ENCODE measurements around the gene FGD6.
"Not testable (repeated sequence)": the region's sequence is repeated elsewhere in the genome, so short reads cannot be mapped to it uniquely, and the experiment has no call there.

The FGD6 gene

DNA sequence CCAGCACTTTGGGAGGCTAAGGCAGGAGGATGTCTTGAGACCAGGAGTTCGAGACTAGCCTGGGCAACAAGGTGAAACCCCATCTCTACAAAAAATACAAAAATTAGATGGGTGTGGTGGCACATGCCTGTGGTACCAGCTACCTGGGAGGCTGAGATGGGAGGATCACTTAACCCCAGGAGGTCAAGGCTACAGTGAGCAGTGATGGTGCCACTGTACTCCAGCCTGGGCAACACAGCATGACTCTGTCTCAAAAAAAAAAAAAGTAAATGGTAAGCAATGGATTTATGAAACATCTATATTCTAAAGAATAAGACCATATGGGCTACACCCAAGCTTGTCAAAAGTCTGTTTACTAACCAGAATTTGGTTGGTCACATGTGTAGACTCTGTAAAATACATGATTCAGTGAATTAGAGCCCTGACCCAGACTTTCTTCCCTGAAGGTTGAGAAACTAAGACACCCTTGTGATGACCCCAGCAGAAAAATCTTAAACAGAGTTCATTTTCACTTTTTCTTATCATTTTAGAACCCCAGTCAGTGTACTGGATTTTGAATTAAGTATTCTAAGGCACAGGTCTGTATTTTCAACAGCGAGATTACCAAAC is 12.1 kb downstream of the FGD6 start:
- no peak for DNase-seq (ENCODE audit: low spot score)

DNA sequence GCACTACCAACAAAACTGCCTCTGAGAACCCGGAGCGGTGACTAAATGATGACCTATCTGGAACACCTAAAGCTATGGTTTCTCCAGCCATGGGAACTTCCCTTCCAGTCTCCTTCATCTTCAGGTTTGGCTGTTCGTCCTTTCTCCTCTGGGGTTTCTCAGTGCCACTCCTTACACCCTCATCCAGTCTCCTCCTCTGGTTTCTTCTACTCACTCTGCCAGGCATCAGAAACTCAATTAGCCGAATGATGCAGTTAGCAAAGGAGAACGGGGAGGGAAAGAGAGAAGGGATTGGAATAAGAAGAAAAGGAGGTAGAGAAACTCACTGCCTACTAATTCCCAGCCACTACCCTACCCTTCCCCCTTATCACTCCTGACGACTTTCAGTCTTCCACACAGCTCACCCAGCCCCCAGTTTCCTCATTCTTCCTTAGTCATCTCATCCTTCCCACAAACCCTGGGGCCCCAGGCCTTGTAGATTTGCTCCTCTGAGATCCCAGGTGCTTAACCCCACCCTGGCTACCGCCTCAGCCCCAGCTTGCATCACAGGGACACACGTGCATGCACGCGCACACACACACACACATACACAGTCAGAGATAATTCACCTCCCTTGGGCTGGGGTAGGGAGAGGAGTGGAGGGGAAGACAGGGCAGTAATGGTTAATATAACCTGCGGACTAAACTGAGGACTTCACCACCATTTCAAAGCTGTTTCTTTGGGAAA is 13.0 kb downstream of the FGD6 start:
- peak; percentile 83 for DNase-seq (ENCODE audit: low spot score)

DNA sequence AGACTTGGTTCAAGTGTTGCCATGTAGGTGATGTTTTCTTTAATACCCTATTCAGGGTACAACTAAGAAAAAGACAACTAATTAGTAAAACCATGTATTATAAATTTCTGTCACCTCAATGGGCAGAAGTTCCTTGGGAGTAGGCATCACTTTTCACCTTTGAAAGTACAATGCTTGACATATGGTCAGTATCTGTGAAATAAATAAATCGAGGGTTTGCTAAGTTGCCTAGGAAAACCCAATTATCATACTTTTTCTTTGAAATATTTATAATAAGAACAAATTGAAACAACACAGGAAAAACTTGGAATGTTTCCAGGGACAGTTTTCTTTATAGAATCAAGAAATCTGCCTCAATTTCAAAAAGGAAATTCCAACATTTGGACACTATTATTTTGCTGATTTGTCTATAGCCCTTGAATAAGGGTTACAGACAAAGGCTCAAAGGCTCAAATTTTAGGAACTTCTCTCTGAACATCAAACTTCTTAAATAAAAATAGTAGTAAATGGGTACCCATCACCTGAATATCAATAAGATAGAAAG is 13.7 kb downstream of the FGD6 start:
- DNase-seq (ENCODE audit: low spot score): no peak

DNA sequence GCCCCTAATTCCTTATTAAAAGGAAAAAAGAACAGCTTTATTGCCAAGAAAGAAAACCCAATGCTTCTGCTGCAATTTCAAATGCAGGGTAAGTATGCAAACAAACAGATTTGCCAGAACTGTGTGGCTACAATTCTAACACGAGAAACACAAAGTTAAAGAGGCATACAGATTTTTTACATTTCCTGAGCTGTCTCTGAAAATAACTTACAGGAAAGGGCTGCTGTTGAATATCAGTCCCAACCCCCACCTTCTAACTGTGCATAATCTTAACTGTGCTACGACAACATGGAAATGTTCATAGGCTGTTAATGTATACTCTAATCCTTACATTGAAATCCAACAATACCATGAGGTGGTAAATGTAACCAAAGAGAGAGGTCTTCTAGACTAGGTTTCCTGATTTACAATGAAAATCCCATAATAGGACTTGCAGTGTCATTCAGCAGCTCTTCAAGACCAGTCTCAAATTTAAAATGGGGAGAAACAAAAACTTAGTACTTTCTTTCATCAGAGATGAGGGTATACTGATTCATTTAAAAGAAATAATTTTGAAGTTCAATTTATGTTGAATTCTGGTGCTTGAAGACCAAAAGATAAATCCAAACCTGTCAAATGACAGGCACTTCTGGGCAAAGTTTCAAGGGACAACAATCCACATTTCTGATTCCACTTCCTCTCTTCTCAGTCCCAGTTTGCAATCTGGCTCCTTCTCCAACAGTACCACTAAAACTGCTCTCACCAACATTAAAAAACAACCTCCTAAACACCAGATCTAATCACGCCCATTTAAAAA is 14.4 kb downstream of the FGD6 start:
- DNase-seq (ENCODE audit: low spot score): no peak

DNA sequence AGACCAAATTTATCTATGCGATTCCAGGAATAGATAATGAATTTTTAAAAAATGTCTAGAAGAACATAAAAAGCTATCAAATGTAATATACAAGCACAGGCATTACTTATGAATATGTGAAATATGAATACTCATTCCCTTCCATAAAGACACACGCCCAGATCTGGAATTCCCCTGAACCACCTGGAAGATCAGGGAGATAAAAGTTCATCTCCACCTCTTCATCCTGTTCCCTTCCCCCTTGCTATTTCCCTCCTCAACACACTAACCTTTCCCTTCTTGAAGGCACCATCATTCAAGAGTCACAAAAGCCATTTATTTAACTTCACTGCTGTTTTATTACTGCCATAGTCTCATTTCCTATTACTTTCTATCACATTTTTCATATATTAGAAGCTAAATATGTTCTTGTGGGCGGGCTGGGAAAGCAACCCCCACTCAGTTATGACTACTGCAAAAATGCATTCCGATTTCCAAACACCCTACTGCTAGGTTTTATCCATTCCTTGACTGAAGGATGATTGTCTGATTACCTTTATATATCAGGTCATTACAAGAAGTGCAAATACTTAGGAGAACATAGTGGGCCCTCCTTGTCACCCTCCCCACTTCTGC is 16.1 kb downstream of the FGD6 start:
- DNase-seq (ENCODE audit: low spot score): peak; percentile 79

DNA sequence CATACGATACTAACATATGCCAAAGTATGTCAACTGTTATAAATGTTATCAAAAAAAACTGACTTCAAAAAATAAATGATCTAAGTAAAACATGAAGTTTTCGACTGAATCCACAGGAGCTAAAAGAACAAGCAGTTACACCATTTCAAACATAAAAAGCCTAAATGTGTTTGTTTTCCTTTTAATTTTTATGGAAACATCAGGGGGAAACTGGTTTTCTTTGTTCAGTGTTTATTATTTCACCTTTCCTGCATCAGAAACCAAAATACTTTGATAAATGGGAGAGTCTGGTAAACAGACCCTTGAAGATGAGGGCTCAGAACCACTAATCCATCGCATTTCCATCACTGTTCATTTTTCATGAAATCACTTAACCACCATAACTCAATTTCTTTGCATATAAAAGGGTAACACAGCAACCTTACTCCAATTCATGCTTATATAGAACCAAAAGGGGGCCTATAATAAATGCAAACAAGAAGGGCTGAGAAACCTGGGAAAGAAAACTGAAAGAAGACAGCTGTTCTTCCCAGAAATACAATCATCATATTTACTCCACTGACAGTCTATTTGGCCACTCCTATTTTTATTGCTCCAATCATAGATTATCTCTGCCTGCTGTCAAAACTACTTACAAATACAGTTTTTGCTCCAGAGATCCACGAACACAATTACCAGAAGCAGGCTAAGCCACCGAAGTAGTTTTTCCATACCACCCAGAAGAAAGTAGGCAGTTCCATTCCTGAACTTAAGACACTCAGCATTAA is 17.0 kb downstream of the FGD6 start:
- DNase-seq (ENCODE audit: low spot score): peak; percentile 54

DNA sequence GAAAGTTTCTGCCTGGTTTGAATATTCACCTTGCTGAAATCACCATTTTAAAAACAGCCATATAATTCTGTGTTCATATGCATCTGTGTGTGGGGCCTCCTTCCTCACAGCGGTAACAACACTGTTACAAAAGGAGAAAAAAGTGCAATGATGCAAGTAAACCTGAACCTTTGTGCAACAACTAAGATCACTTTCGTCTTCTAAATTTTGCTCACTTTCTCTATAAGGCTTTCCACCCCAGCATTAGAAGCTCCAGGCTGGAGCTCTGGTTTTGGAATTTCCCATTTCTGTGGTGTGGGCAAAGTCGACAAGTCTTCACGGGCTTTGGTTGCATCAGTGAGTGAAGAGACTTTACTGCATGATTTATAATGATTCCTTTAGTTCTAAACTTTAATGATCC is 18.4 kb downstream of the FGD6 start:
- no peak for DNase-seq (ENCODE audit: low spot score)

DNA sequence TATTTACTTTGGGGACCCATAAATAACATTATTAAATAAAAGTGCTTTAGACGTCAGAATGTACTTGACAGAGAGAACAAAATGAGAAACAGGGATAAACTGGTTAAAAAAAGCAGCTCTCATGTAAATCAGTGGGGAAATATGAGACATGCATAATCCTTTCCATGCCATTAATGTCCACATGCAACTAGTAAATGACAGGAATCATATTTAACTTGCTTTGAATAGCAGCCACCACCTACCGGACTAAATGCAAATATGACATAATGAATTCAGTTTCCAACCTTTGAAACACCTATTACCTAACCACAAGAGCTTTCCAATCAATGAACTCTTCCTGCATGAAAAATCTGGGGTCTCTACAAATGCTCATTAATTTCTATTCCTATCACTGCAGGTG is 19.6 kb downstream of the FGD6 start:
- DNase-seq (ENCODE audit: low spot score): peak; percentile 59

DNA sequence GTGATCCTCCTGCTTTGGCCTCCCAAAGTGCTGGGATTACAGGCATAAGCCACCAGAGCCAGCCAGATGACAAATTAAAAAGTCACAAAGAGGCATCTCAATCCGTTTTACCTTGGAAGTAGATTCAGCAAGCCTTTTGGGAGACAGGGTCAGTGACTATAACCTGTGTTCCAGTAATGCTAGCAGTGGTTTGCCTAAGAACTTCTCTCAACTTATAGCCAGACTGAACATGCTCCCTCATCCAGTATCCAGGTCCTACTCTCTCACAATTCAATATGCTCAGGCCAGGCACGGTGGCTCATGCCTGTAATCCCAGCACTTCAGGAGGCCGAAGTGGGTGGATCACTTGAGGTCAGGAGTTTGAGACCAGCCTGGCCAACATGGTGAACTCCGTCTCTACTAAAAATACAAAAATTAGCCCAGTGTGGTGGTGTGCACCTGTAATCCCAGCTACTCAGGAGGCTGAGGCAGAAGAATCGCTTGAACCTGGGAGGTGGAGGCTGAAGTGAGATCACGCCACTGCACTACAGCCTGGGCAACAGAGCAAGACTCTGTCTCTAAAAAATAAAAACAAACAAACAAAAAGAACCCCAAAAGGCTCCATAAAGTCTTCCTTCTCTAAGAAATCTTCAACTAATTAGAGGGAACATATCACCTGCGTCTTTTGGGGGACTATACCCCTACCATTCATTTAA is 20.2 kb downstream of the FGD6 start:
- DNase-seq (ENCODE audit: low spot score): not testable (repeated sequence)

DNA sequence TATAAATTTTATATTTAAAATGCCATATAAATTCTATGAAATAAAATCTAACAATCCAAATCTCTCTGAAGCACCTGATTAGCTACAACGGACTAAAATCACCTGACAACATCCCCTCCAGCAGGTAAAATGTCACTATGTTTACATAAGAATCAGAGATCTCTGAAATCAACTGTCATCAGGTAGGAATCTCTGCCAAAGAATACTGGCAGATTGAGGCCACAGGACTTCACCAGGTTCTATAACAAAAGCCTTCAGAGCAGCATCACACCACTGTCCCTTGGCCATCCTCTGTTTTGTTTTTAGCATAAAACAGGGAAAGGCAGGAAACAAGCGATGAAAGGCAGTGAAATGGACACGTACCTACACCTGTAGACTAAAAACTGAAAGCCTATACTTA is 22.1 kb downstream of the FGD6 start:
- DNase-seq (ENCODE audit: low spot score): no peak

DNA sequence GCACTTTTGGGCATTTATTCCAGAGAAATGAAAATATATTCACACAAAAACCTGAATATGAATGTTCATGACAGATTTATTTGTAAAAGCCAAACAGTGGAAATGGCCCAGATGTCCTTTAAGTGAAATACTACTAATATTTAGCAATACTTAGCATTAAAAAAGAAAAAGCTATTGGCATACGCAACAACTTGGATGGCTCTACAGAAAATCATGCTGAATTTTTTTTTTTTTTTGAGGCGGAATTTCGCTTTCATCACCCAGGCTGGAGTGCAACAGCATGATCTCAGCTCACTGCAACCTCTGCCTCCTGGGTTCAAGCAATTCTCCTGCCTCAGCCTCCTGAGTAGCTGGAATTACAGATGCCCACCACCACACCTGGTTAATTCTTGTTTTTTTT is 24.1 kb downstream of the FGD6 start:
- no peak for DNase-seq (ENCODE audit: low spot score)

DNA sequence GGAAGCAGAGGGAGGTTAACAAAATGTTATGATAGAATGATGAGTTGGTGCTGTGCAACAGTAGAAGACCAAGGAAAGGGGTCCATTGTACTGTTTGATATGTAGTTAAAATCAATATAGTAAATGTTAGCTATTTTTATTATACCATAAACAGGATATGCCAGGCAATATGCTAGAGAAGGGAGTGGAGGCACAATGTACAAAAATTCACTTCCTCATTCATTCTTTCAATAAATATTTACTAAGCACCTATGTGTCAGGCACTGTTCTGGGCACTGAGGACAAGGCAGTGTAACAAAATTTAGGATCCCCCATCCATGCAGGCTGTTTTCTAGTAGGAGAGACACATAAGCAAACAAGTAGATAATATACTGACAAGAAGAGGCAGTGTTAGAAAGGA is 25.0 kb downstream of the FGD6 start:
- no peak for DNase-seq (ENCODE audit: low spot score)

DNA sequence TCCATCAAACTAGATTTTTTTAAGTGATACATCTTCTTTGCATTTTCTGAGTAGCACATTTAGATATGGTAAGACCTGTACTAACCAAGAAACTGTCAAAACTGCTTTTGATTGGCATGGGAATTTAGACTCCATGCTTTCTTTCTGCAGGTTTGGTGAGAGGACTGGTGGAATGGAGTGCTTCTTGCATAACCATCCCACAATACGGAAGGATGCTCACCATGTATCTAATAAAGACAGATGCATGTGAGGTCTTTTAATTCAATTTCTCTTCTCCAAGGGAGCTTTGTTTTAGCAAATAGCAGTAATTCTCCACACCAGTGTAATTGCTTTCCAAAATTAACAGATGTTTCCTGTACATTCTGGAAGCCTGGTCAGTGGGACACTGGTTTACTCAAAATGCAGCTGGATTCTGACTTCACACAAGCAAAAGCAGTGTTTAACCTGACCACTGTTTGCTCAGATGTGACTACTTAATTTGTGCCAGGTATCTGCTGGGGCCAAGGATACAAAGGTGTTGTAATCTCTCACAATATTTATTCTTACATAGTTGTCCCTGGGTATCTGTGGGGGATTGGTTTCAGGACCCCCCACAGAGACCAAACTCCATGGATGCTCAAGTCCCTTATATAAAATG is 26.1 kb downstream of the FGD6 start:
- DNase-seq (ENCODE audit: low spot score): no peak

DNA sequence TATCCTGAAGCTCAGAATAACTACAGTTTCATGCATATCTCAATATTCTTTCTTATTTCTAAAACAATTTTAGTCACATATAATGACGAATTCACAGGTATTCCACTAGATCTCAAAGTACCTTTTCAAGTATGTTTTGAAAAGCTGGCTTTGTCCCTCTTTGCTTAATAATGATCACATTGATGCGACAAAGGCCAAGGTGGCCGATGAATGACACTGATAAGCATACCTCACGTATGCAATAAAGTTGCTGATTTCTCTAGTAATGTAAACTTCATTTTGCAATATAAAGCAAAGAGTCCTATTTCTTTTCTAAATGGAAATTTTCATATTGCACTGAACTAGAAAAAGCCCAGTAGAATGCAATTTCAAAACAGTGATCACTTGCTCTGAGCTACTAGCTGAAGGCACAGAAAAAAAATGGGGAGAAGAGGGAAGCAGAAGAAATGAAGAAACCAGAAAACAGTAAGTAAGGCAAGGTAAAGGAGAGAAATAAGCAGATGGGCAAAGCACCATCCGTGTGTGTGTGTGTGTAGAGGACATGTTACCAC is 29.3 kb downstream of the FGD6 start:
- DNase-seq (ENCODE audit: low spot score): no peak

DNA sequence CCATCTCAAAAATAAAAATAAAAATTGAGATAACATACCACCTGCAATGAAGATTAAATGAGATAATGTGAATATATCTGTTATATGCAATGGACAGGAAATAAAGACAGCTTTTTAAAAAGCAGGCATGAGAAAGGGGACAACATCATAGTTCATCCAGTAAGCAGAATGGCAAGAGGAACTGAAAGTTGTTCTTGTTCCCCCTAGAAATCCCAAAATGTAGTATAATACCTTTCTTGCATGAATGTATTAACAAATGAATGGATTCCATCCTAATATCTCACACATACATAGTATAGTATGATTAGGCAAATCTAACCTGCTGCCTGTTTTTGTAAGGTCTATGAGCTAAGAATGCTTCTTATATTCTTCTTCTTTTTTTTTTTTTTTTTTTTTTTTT is 31.4 kb downstream of the FGD6 start:
- DNase-seq (ENCODE audit: low spot score): no peak

DNA sequence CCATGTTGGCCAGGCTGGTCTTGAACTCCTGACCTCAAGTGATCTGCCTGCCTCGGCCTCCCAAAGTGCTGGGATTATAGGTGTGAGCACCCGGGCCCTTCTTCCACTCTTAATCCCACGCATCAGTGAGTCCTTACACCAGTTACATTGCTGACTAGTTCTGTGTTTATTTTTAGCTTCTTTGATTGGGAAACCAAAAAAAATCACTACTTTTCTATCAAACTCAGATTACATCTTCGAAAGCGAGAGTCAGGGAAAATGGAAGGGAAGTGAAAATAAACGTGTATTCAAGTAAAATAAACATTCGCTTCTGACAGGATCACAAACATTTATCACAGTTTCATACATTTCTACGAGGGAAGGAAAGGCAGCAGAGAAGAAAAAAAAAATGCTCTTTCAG is 32.2 kb downstream of the FGD6 start:
- DNase-seq (ENCODE audit: low spot score): no peak

DNA sequence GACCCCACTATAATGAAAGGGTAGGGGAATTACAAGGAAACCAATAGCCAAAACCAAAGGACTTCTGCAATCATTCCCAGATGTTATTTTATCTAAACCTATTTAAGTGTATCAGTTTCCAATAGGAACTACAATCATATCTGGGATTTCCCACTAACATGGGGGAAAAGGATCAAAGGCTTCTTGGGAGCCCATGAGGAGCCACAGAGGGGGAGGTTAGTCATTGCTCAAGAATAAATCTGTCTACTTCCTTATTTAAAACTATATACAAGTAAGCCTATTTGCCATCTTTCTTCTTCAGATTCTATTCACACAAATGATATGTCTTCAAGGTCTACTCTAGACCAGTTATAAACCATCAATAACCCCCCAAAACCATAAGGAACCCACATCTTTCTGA is 33.1 kb downstream of the FGD6 start:
- DNase-seq (ENCODE audit: low spot score): no peak

DNA sequence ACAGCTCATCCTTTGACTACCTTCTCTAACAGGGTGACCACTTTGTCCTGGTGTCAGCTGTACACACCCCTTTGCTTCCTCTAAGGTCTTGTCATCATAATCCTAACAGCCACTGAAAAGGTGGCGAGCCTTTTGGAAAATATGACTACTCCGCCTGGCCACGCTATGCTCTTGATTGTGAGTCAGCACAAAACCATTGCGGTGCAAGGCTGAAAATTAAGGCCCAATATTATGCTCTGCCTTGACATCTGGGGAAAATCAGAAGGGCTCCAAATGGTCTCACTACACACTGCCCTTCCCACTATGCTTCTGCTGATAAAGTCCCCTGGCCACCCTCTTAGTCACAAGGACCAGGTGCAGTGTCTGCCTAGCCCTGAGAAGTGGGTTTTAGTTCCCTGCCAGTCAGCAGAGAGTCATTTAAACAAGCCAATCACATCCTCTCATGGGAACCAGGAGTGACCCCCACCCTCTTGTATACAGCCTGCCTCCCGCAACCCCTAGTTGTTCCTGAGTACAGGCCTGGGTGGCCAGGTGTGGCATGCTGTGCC is 34.3 kb downstream of the FGD6 start:
- peak; percentile 30 for DNase-seq (ENCODE audit: low spot score)

DNA sequence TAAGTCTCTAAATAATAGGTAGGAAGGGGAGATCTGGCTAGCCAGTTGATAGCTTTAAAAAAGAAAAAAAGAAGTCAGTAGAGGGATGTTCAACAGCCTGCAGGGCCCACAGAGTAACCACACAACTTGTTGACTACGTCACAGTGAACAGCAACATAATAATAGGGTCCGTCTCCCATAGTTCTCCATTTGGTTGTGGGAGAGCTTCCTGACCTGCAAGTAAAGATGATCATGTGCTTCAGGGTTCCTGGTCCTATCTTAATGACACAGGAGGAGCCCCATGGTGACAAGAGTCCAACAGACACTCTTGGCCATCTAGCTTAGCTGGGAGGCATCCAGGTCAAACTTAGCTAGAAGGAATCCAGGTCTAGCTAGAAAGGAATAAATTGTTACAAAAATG is 36.2 kb downstream of the FGD6 start:
- DNase-seq (ENCODE audit: low spot score): no peak

DNA sequence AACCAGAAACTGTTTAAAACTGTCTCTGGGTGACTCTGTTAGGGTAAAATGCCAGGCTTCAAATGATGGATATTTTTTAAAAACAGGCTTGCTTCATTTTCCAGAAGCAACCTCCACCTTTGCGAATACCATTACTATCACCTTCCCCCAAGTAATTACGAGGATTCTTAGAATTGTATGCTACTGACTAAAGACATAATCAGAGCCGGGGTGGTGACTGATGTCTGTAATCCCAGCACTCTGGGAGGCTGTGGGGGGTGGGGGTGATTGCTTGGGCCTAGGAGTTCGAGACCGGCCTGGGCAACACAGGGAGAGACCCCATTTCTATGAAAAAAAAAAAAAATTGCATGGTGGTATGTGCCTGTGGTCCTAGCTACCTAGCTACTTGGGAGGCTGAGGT is 38.3 kb downstream of the FGD6 start:
- no peak for DNase-seq (ENCODE audit: low spot score)

All from SW480 (cell line).